HG03342 (cell line): ENCODE data around the gene NCOA6.
A peak's percentile ranks its signal among the peaks of the same experiment; 100 is the strongest.
"Not testable (repeated sequence)": the region's sequence is repeated elsewhere in the genome, so short reads cannot be mapped to it uniquely, and the experiment has no call there.

Source experiments
- ATAC-seq: cut with Tn5 transposase; IDR thresholded peaks from one replicate; pipeline ENCODE4 v1.9.1; 2021; ENCODE audit warnings: mild to moderate bottlenecking, moderate library complexity; ENCODE audit not compliant: unreplicated experiment

The NCOA6 gene

GRCh38 chr20:34780291-34780690 is 45.2 kb downstream of the NCOA6 start:
- ATAC-seq, result not testable (repeated sequence)

GRCh38 chr20:34776177-34776576 is 49.3 kb downstream of the NCOA6 start:
- ATAC-seq, result no peak

- ATAC-seq, result no peak
These were observed 50.6 kb downstream of the NCOA6 start for GRCh38 chr20:34774886-34775285.

GRCh38 chr20:34774449-34774848 is 51.0 kb downstream of the NCOA6 start:
- no peak for ATAC-seq

- ATAC-seq, result no peak
These were observed 51.7 kb downstream of the NCOA6 start for GRCh38 chr20:34773726-34774125.

GRCh38 chr20:34772437-34772836 is 53.0 kb downstream of the NCOA6 start:
- no peak for ATAC-seq

- no peak for ATAC-seq
These were observed 53.8 kb downstream of the NCOA6 start for GRCh38 chr20:34771680-34772081.

GRCh38 chr20:34768096-34768495 is 57.4 kb downstream of the NCOA6 start:
- ATAC-seq, result no peak

- no peak for ATAC-seq
These were observed 63.4 kb downstream of the NCOA6 start for GRCh38 chr20:34762031-34762555.

GRCh38 chr20:34755367-34755766 is 70.1 kb downstream of the NCOA6 start:
- peak; percentile 65 for ATAC-seq

GRCh38 chr20:34754611-34755010 is 70.8 kb downstream of the NCOA6 start:
- no peak for ATAC-seq

GRCh38 chr20:34753706-34754461 is 71.6 kb downstream of the NCOA6 start:
- ATAC-seq, result no peak

- ATAC-seq, result no peak
These were observed 74.0 kb downstream of the NCOA6 start for GRCh38 chr20:34751453-34751852.

GRCh38 chr20:34750484-34750883 is 75.0 kb downstream of the NCOA6 start:
- ATAC-seq, result no peak

- ATAC-seq, result no peak
These were observed 76.7 kb downstream of the NCOA6 start for GRCh38 chr20:34748709-34749108.

- no peak for ATAC-seq
These were observed 78.0 kb downstream of the NCOA6 start for GRCh38 chr20:34747479-34747878.

- ATAC-seq, result no peak
These were observed 78.8 kb downstream of the NCOA6 start for GRCh38 chr20:34746674-34747073.

- no peak for ATAC-seq
These were observed 80.6 kb downstream of the NCOA6 start for GRCh38 chr20:34744847-34745246.

- no peak for ATAC-seq
These were observed 81.1 kb downstream of the NCOA6 start for GRCh38 chr20:34744340-34744739.

GRCh38 chr20:34743039-34743438 is 82.4 kb downstream of the NCOA6 start:
- ATAC-seq, result no peak

GRCh38 chr20:34736106-34736735 is 89.2 kb downstream of the NCOA6 start:
- no peak for ATAC-seq

- ATAC-seq, result no peak
These were observed 92.9 kb downstream of the NCOA6 start for GRCh38 chr20:34732523-34732922.
